SIG-M5 (cell line): ENCODE results near the gene ADH4.
"Not testable (repeated sequence)": the region's sequence is repeated elsewhere in the genome, so short reads cannot be mapped to it uniquely, and the experiment has no call there.

Experiments used
- DNase-seq: peaks from one replicate; lab custom pipeline; 2025; lab: John Stamatoyannopoulos, UW

Gene ADH4

GRCh38 chr4:99144070-99144469, at the start of gene ADH4:
Gene ADH4, minus strand, starts transcription at chr4:99144297. Its CDS starts 75 bp downstream, at chr4:99144222.
- no peak for DNase-seq

GRCh38 chr4:99190336-99190735, 46.2 kb upstream of the ADH4 start:
- no peak for DNase-seq

GRCh38 chr4:99189900-99190299, 45.8 kb upstream of the ADH4 start:
- DNase-seq = not testable (repeated sequence)

- DNase-seq = no peak
Observed at GRCh38 chr4:99186029-99186428, 41.9 kb upstream of the ADH4 start.

- DNase-seq = no peak
Observed at GRCh38 chr4:99185581-99185980, 41.5 kb upstream of the ADH4 start.

- no peak for DNase-seq
Observed at GRCh38 chr4:99180382-99181070, 36.4 kb upstream of the ADH4 start.

- DNase-seq = no peak
Observed at GRCh38 chr4:99179626-99180025, 35.5 kb upstream of the ADH4 start.

GRCh38 chr4:99179178-99179577, 35.1 kb upstream of the ADH4 start:
- no peak for DNase-seq

GRCh38 chr4:99166544-99166943, 22.4 kb upstream of the ADH4 start:
- no peak for DNase-seq

GRCh38 chr4:99165978-99166377, 21.9 kb upstream of the ADH4 start:
- no peak for DNase-seq

- DNase-seq = no peak
Observed at GRCh38 chr4:99161373-99162099, 17.4 kb upstream of the ADH4 start.

- no peak for DNase-seq
Observed at GRCh38 chr4:99159699-99160098, 15.6 kb upstream of the ADH4 start.

GRCh38 chr4:99157478-99157935, 13.4 kb upstream of the ADH4 start:
- DNase-seq = no peak

GRCh38 chr4:99156992-99157391, 12.9 kb upstream of the ADH4 start:
- DNase-seq = no peak

GRCh38 chr4:99154658-99155342, 10.7 kb upstream of the ADH4 start:
- DNase-seq = no peak

GRCh38 chr4:99151995-99152394, 7.9 kb upstream of the ADH4 start:
- no peak for DNase-seq

GRCh38 chr4:99151452-99151851, 7.4 kb upstream of the ADH4 start:
- no peak for DNase-seq

- no peak for DNase-seq
Observed at GRCh38 chr4:99149426-99150019, 5.4 kb upstream of the ADH4 start.

GRCh38 chr4:99148550-99148949, 4.5 kb upstream of the ADH4 start:
- no peak for DNase-seq

- DNase-seq = no peak
Observed at GRCh38 chr4:99144587-99144986, 490 bp upstream of the ADH4 start.

- no peak for DNase-seq
Observed at GRCh38 chr4:99136329-99136728, 7.8 kb downstream of the ADH4 start.

GRCh38 chr4:99135541-99136162, 8.4 kb downstream of the ADH4 start:
- DNase-seq = no peak
